ENCODE data around the gene TRAT1.

The TRAT1 gene

GRCh38 chr3:108830991-108831614, 8.5 kb downstream of the TRAT1 start:
- H3K4me3 ChIP-seq (ENCODE audit: low read depth, low read length), result no peak overlapping the region
- TF ChIP-seq CTCF (IDR thresholded peaks at IDR 0.05; ENCODE audit: control insufficient read depth, extremely low read depth, insufficient read depth), result no peak
- DNase-seq (ENCODE audit: low read depth), result no peak

- no peak overlapping the region for H3K4me3 ChIP-seq (ENCODE audit: low read depth, low read length)
- DNase-seq (ENCODE audit: low read depth), result no peak
- TF ChIP-seq CTCF (IDR thresholded peaks at IDR 0.05; ENCODE audit: control insufficient read depth, extremely low read depth, insufficient read depth), result no peak
These were observed 11.0 kb downstream of the TRAT1 start for GRCh38 chr3:108833611-108834010.

GRCh38 chr3:108834551-108834950, 12.0 kb downstream of the TRAT1 start:
- DNase-seq (ENCODE audit: low read depth), result no peak
- no peak overlapping the region for H3K4me3 ChIP-seq (ENCODE audit: low read depth, low read length)
- TF ChIP-seq CTCF (IDR thresholded peaks at IDR 0.05; ENCODE audit: control insufficient read depth, extremely low read depth, insufficient read depth), result no peak

- H3K4me3 ChIP-seq (ENCODE audit: low read depth, low read length), result no peak overlapping the region
- DNase-seq (ENCODE audit: low read depth), result no peak
- TF ChIP-seq CTCF (IDR thresholded peaks at IDR 0.05; ENCODE audit: control insufficient read depth, extremely low read depth, insufficient read depth), result no peak
These were observed 12.5 kb downstream of the TRAT1 start for GRCh38 chr3:108835101-108835500.

- no peak for DNase-seq (ENCODE audit: low read depth)
- H3K4me3 ChIP-seq (ENCODE audit: low read depth, low read length), result no peak overlapping the region
- TF ChIP-seq CTCF (IDR thresholded peaks at IDR 0.05; ENCODE audit: control insufficient read depth, extremely low read depth, insufficient read depth), result no peak
These were observed 15.8 kb downstream of the TRAT1 start for GRCh38 chr3:108838436-108838835.

- DNase-seq (ENCODE audit: low read depth), result no peak
- TF ChIP-seq CTCF (IDR thresholded peaks at IDR 0.05; ENCODE audit: control insufficient read depth, extremely low read depth, insufficient read depth), result no peak
- H3K4me3 ChIP-seq (ENCODE audit: low read depth, low read length), result no peak overlapping the region
These were observed 23.2 kb downstream of the TRAT1 start for GRCh38 chr3:108845709-108846293.

- DNase-seq (ENCODE audit: low read depth), result no peak
- H3K4me3 ChIP-seq (ENCODE audit: low read depth, low read length), result no peak overlapping the region
- TF ChIP-seq CTCF (IDR thresholded peaks at IDR 0.05; ENCODE audit: control insufficient read depth, extremely low read depth, insufficient read depth), result no peak
These were observed 24.6 kb downstream of the TRAT1 start for GRCh38 chr3:108847187-108847586.
